ENCODE measurements around the gene VPS37D. TPM values are rescaled to one million over a fixed set of nuclear protein-coding genes. Genes with fewer than 3 reads are reported as not detected.

VPS37D gene
- total and polyA plus RNA-seq, 10 of the 15 experiments (the other 5 are each of a cell fraction or from before 2014, with no cell fraction given), result 0.10 to 0.45 (median 0.16) TPM; not detected in 6

- Histone ChIP-seq H4K20me1 (ENCODE audit: control insufficient read depth, insufficient read depth) (no peaks in the 10 kb centered on the region), H3K9me3 (replicated peaks; ENCODE audit: control insufficient read depth, insufficient read depth, low read length) (no peaks in the 10 kb centered on the region), H3K4me1 (ENCODE audit: control insufficient read depth, insufficient read depth, low read length) (no peaks in the 10 kb centered on the region), H3K9ac (ENCODE audit: control insufficient read depth, insufficient read depth, low read length) (no peak overlapping the region), H3K27me3 (replicated peaks in 1 of 2; ENCODE audit: control insufficient read depth in 2 of 2, insufficient read depth in 2 of 2, low read length in 1 of 2) (peaks cover 1 to 10% of the 10 kb centered on the region in 2 experiments), H2AFZ (ENCODE audit: control insufficient read depth, low read depth, low read length) (no peak overlapping the region), H3K4me2 (ENCODE audit: control insufficient read depth, insufficient read depth) (no peak overlapping the region), H3K79me2 (ENCODE audit: control insufficient read depth, insufficient read depth, low read length) (no peaks in the 10 kb centered on the region), H3K4me3 (no peak overlapping the region), H3K27ac (ENCODE audit: control insufficient read depth, insufficient read depth) (no peak overlapping the region), H3K36me3 (ENCODE audit: control insufficient read depth in 2 of 2, insufficient read depth in 2 of 2, low read length in 1 of 2) (no peaks in the 10 kb centered on the region)
- DNase-seq (ENCODE audit: low read depth, low spot score), result no peak
- in situ Hi-C loops (cut with MboI), result no loop called here
- no peak for ATAC-seq
- TF ChIP-seq ZNF274 (IDR thresholded peaks at IDR 0.05; ENCODE audit: insufficient read depth, insufficient read length) (no peak), ZBED1 (IDR thresholded peaks at IDR 0.05; ENCODE audit: borderline replicate concordance) (no peak), CREB1 (IDR thresholded peaks at IDR 0.05; ENCODE audit: low read depth) (no peak), SPI1 (IDR thresholded peaks at IDR 0.05; ENCODE audit: borderline replicate concordance, insufficient read depth, low read depth, low read length) (no peak), BRCA1 (IDR thresholded peaks at IDR 0.05; ENCODE audit: low read depth, low read length) (no peak), MYC (IDR thresholded peaks at IDR 0.05; ENCODE audit: insufficient read depth, insufficient read length, insufficient replicate concordance, low read length, severe bottlenecking) (no peak), ZBTB4 (CRISPR knock-in tag; IDR thresholded peaks at IDR 0.05) (no peak), ZBTB40 (IDR thresholded peaks at IDR 0.05; ENCODE audit: borderline replicate concordance) (no peak), SMC3 (IDR thresholded peaks at IDR 0.05; ENCODE audit: borderline replicate concordance, low read length) (no peak), STAT3 (IDR thresholded peaks at IDR 0.05; ENCODE audit: low read depth, low read length) (no peak), KDM1A (IDR thresholded peaks at IDR 0.05; ENCODE audit: borderline replicate concordance) (no peak), TCF12 (IDR thresholded peaks at IDR 0.05; ENCODE audit: low read depth, low read length) (no peak)
- TF ChIP-seq, protein P1, sequence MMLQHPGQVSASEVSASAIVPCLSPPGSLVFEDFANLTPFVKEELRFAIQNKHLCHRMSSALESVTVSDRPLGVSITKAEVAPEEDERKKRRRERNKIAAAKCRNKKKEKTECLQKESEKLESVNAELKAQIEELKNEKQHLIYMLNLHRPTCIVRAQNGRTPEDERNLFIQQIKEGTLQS (IDR thresholded peaks at IDR 0.05; ENCODE audit: borderline replicate concordance, extremely low read depth, low read depth, low read length), result no peak
- TF ChIP-seq, protein P2, sequence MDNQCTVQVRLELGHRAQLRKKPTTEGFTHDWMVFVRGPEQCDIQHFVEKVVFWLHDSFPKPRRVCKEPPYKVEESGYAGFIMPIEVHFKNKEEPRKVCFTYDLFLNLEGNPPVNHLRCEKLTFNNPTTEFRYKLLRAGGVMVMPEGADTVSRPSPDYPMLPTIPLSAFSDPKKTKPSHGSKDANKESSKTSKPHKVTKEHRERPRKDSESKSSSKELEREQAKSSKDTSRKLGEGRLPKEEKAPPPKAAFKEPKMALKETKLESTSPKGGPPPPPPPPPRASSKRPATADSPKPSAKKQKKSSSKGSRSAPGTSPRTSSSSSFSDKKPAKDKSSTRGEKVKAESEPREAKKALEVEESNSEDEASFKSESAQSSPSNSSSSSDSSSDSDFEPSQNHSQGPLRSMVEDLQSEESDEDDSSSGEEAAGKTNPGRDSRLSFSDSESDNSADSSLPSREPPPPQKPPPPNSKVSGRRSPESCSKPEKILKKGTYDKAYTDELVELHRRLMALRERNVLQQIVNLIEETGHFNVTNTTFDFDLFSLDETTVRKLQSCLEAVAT (IDR thresholded peaks at IDR 0.05), result no peak
- ChIA-PET POLR2A (interaction anchor here (0.5 kb wide), 1 partner anchor 33 kb away, joined by 6 read pairs; no protein-coding TSS in a partner anchor), CTCF (no interaction called here), RAD21 (ENCODE audit: unreplicated experiment) (no interaction called here), SMC1A (ENCODE audit: uncharacterized antibody, unreplicated experiment) (no interaction called here)
- intact Hi-C loops (cut with micrococcal nuclease; ENCODE audit: unreplicated experiment), result no loop called here
- no TSS peak for BruUV-seq (replicated peaks)
- 32% methylated on average over 9 of the region's 9 CpGs for WGBS (ENCODE audit: insufficient coverage, insufficient replicate concordance, low lambda C conversion rate, missing lambda C conversion rate)
- no peak for FAIRE-seq
Observed at GRCh38 chr7:73649576-73649975, 18.1 kb upstream of the VPS37D start.

Measured in GM12878 (cell line).